HFFc6 (cell line): Measurements from ENCODE around the gene POMT1. TPM values are rescaled to one million over a fixed set of nuclear protein-coding genes. Genes with fewer than 3 reads are reported as not detected.

Experiments used
- DNase-seq: peaks from one replicate; pipeline ENCODE4 v3.0.0-alpha.2; 2018
- H3K27ac Mint-ChIP-seq: 2 replicates; pipeline ENCODE4 v1.8.0; 2020; ENCODE audit warnings: mild to moderate bottlenecking, mixed read lengths
- H3K27me3 Mint-ChIP-seq: 2 replicates; pipeline ENCODE4 v1.8.0; 2021; ENCODE audit warnings: mild to moderate bottlenecking, moderate library complexity, mixed read lengths; ENCODE audit not compliant: insufficient read depth
- H3K36me3 Mint-ChIP-seq: 2 replicates; pipeline ENCODE4 v1.8.0; 2021; ENCODE audit warnings: low read depth, mixed read lengths
- H3K4me1 Mint-ChIP-seq: 2 replicates; pipeline ENCODE4 v1.8.0; 2020; ENCODE audit warnings: low read depth, mixed read lengths
- H3K4me3 Mint-ChIP-seq: 2 replicates; pipeline ENCODE4 v1.8.0; 2020; ENCODE audit warnings: mild to moderate bottlenecking, moderate library complexity, mixed read lengths
- H3K9me3 Mint-ChIP-seq: 2 replicates; pipeline ENCODE4 v1.8.0; 2020; ENCODE audit warnings: mild to moderate bottlenecking, mixed read lengths
- total RNA-seq, 6 experiments: library from RNA; stranded (reverse); fragmentation: NEBNext Ultra II Directional; extraction: Animal tissue kit (Norgen Biotek cat#: 25700); gene quantifications; 2 replicates in 1 of 6; 3 replicates in 5 of 6; pipeline ENCODE4 v1.2.3, GENCODE V29; 2021
- TF ChIP-seq, protein P1 (sequence below): fragments of 200-600 bp; sonication (generic); IDR thresholded peaks from 2 replicates; pipeline ENCODE4 v1.5.0; 2021; ENCODE audit warnings: antibody characterized with exemption, mild to moderate bottlenecking

Gene POMT1
- total RNA-seq, 6 experiments from 2014 or later, result 39.0 to 45.7 (median 40.2) TPM

DNA sequence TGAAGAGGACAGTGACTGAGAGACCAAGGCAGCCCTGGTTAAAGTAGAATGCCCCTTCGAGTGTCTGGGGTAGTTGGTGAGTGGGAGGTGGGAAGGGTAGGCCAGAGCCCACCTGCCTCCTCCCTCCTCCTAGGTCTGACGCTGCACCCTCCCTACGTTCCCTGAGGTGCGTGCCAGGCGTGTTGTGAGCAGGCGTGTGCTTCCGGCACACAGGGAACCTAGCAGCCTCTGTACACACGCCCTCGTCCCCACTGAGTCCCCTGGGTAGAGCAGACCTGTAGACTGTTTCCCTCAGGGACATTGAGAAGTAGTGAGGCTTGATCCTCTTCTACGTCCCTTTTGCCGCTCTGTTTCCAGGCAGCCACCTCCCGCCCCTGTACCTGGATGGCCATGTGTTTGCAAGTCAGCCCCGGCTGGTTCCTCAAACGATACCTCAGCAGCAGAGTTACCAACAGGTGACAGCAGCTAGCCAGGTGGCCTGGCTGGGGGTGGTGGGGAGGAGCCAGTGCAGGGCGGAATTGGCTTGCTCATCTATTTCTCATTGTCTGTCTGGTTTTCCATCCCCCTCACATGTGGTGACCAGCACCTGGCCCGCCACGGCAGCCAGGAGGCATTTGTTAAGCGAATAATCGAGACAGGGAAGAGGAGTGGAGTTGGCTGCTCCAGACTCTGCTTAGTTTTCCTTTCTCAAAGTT lies 16.8 kb upstream of the POMT1 start:
- Mint-ChIP-seq H3K4me3 (no peak overlapping the region), H3K36me3 (peaks cover 17% of the 10 kb centered on the region), H3K4me1 (no peaks in the 10 kb centered on the region), H3K27ac (no peak overlapping the region), H3K27me3 (peaks cover 11% of the 10 kb centered on the region; the same call in 1 of the 2 replicates), H3K9me3 (no peaks in the 10 kb centered on the region)
- DNase-seq, result no peak
- TF ChIP-seq, protein P1, sequence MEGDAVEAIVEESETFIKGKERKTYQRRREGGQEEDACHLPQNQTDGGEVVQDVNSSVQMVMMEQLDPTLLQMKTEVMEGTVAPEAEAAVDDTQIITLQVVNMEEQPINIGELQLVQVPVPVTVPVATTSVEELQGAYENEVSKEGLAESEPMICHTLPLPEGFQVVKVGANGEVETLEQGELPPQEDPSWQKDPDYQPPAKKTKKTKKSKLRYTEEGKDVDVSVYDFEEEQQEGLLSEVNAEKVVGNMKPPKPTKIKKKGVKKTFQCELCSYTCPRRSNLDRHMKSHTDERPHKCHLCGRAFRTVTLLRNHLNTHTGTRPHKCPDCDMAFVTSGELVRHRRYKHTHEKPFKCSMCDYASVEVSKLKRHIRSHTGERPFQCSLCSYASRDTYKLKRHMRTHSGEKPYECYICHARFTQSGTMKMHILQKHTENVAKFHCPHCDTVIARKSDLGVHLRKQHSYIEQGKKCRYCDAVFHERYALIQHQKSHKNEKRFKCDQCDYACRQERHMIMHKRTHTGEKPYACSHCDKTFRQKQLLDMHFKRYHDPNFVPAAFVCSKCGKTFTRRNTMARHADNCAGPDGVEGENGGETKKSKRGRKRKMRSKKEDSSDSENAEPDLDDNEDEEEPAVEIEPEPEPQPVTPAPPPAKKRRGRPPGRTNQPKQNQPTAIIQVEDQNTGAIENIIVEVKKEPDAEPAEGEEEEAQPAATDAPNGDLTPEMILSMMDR, result no peak

DNA sequence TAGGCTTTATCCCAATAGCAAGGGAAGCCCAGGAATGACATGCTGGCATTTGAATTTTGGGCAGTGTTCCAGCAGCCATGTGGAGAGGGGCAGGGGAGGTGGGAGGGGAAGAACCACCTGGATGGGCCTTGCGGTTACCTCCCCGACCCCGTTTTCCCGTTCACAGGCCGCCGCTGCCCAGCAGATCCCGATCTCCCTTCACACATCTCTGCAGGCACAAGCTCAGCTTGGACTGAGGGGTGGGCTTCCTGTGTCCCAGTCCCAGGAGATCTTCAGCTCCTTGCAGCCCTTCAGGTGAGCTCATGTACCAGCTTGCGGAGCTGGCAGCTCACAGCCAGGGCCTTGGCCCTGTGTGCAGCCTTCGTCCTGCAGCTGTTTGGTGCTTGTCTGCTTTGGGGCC lies 15.7 kb upstream of the POMT1 start:
- TF ChIP-seq, protein P1, result no peak
- Mint-ChIP-seq H3K4me3 (no peak overlapping the region), H3K27me3 (peaks cover 10% of the 10 kb centered on the region; the same call in 1 of the 2 replicates), H3K4me1 (no peaks in the 10 kb centered on the region), H3K27ac (no peak overlapping the region), H3K36me3 (peaks cover 15% of the 10 kb centered on the region), H3K9me3 (no peaks in the 10 kb centered on the region)
- no peak for DNase-seq

DNA sequence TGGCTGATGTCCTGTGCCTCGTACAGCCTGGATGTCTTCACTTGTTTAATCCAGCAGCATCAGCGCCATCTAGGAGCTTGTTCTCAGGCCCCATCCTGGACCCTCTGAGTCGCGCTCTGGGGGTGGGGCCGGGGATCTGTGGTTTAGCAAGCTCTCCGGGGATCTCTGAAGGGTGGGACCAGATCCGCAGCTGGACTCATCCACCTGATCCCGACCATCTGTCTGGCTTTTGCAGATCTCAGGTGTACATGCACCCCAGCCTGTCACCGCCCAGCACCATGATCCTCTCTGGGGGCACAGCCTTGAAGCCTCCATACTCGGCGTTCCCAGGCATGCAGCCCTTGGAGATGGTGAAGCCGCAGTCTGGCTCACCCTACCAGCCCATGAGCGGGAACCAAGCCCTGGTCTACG lies 15.1 kb upstream of the POMT1 start:
- Mint-ChIP-seq H3K36me3 (peaks cover 12% of the 10 kb centered on the region), H3K4me3 (no peak overlapping the region), H3K27ac (no peak overlapping the region), H3K9me3 (no peaks in the 10 kb centered on the region), H3K27me3 (peaks cover 8% of the 10 kb centered on the region; the same call in 1 of the 2 replicates), H3K4me1 (no peaks in the 10 kb centered on the region)
- TF ChIP-seq, protein P1, result no peak
- no peak for DNase-seq

DNA sequence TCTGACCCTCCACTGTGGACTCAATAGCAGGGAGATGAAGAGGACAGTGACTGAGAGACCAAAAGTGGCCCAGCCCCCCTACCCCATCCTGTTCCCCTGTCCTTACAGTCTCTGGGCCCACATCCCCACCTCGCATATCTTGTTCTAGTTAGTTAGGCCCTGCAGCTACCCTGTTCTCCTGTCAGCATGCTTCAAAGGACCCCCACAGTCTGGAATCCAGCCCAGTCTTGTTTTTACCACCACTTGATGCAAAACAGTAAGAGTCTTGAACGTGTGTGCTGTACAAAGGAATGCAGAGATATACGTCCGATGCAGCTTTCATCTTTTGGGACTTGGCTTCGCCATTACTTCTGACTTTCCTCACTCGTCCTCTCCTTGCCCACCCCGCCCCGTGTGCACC lies 12.2 kb upstream of the POMT1 start:
- no peak overlapping the region for H3K4me3 Mint-ChIP-seq
- peaks cover 16% of the 10 kb centered on the region for H3K36me3 Mint-ChIP-seq
- no peaks in the 10 kb centered on the region for H3K9me3 Mint-ChIP-seq
- no peak for DNase-seq
- TF ChIP-seq, protein P1, result no peak
- no peaks in the 10 kb centered on the region for H3K4me1 Mint-ChIP-seq
- peaks cover 11% of the 10 kb centered on the region for H3K27me3 Mint-ChIP-seq
- H3K27ac Mint-ChIP-seq, result no peak overlapping the region; the same call in 1 of the 2 replicates

DNA sequence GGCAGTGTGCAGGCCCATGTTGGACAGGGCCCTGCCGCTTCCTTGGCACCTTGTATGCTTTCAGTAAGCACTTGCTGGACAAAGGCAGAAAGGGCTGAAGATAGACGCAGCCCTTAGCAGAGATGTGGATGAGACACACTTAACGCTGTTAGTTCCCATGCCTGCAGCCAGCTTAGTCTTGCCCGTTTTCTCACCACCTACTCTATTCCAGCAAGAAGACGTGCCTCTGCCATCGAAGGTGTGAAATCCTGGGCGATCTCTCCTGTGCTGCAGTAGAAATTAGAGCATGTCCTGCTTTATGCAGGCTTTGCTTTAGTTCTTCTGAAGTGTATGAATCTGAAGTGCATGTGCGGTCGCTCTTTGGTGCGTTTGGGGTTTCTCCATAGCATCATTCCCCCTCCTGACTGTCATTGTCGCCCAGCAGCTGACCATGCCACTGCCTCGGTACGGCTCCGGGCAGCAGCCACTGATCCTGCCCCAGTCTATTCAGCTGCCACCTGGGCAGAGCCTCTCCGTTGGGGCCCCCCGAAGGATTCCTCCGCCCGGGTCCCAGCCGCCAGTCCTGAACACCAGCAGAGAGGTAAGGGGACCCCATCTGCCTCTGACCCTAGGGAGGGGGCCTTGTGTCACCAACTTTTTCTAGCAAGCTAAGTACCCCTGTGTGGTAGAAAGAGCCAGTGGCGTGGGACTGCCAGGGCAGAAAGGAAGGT lies 11.6 kb upstream of the POMT1 start:
- H3K9me3 Mint-ChIP-seq, result no peaks in the 10 kb centered on the region
- no peak overlapping the region; the same call in 1 of the 2 replicates for H3K27ac Mint-ChIP-seq
- H3K36me3 Mint-ChIP-seq, result peaks cover 16% of the 10 kb centered on the region
- TF ChIP-seq, protein P1, result no peak
- no peaks in the 10 kb centered on the region for H3K4me1 Mint-ChIP-seq
- no peak for DNase-seq
- H3K4me3 Mint-ChIP-seq, result no peak overlapping the region
- H3K27me3 Mint-ChIP-seq, result peaks cover 11% of the 10 kb centered on the region
